ENCODE measurements around the gene SEC14L2.

- TF ChIP-seq GATA2 (IDR thresholded peaks at IDR 0.05; ENCODE audit: low read depth, low read length) (no peak), GATA3 (IDR thresholded peaks at IDR 0.05; ENCODE audit: low read depth, low read length) (no peak)
Observed at GRCh38 chr22:30459181-30460052, 62.6 kb downstream of the SEC14L2 start.

Data from SH-SY5Y (cell line).